Panc1 (cell line): Measurements from ENCODE around the gene ANKRD29.

Experiments
- CTCF ChIP-seq: fragments of 450-650 bp; IDR thresholded peaks from 2 replicates; pipeline ENCODE4 v1.5.1; 2017; ENCODE audit warnings: mild to moderate bottlenecking
- POLR2AphosphoS5 ChIP-seq: IDR thresholded peaks from 2 replicates; pipeline ENCODE4 v1.6.1; 2012; ENCODE audit warnings: mild to moderate bottlenecking, low read depth, low read length, moderate library complexity
- TCF7L2 ChIP-seq: IDR thresholded peaks from 2 replicates; pipeline ENCODE4 v1.6.1; 2011; ENCODE audit warnings: mild to moderate bottlenecking, low read depth, low read length, inconsistent platforms

GRCh38 chr18:23563377-23564043 lies 99.2 kb downstream of the ANKRD29 start:
- TF ChIP-seq CTCF (no peak), TCF7L2 (no peak), POLR2AphosphoS5 (no peak)
